Neural progenitor cell (in vitro differentiated cells): Measurements from ENCODE around the gene BTAF1. TPM values are rescaled to one million over a fixed set of nuclear protein-coding genes. Genes with fewer than 3 reads are reported as not detected.

Experiments
- DNase-seq: peaks from one replicate; pipeline ENCODE4 v3.0.0-alpha.2; 2016; ENCODE audit warnings: low spot score
- H2AFZ ChIP-seq: fragments of 200-600 bp; sonication (generic); replicated peaks from 2 replicates; pipeline ENCODE4 v1.6.1; 2016; ENCODE audit warnings: antibody characterized with exemption
- H3F3A ChIP-seq: fragments of 200-600 bp; sonication (generic); 2 replicates; pipeline ENCODE4 v1.6.1; 2016; ENCODE audit warnings: antibody characterized with exemption, low read depth
- H3K27ac ChIP-seq: fragments of 200-600 bp; sonication (generic); 2 replicates; pipeline ENCODE4 v1.5.1; 2016; ENCODE audit warnings: mild to moderate bottlenecking
- H3K27me3 ChIP-seq: fragments of 200-600 bp; sonication (generic); 2 replicates; pipeline ENCODE4 v1.6.1; 2016; ENCODE audit warnings: mild to moderate bottlenecking, moderate library complexity
- H3K36me3 ChIP-seq: fragments of 200-600 bp; sonication (generic); 2 replicates; pipeline ENCODE4 v1.5.1; 2016
- H3K4me1 ChIP-seq: fragments of 200-600 bp; sonication (generic); 2 replicates; pipeline ENCODE4 v1.6.1; 2016; ENCODE audit warnings: mixed run types
- H3K4me2 ChIP-seq: fragments of 200-600 bp; sonication (generic); 2 replicates; pipeline ENCODE4 v1.6.1; 2016
- H3K4me3 ChIP-seq: fragments of 200-600 bp; sonication (generic); 2 replicates; pipeline ENCODE4 v1.5.1; 2016
- H3K79me2 ChIP-seq: fragments of 200-600 bp; sonication (generic); 2 replicates; pipeline ENCODE4 v1.6.1; 2016; ENCODE audit warnings: low read depth
- H3K9ac ChIP-seq: fragments of 200-600 bp; sonication (generic); 2 replicates; pipeline ENCODE4 v1.6.1; 2016
- H3K9me3 ChIP-seq: fragments of 200-600 bp; sonication (generic); 2 replicates; pipeline ENCODE4 v1.5.1; 2016; ENCODE audit warnings: low read depth
- H4K20me1 ChIP-seq: fragments of 200-600 bp; sonication (generic); 2 replicates; pipeline ENCODE4 v1.6.1; 2016; ENCODE audit warnings: low read depth
- H3K27ac Mint-ChIP-seq: 3 replicates; pipeline ENCODE4 v1.8.0; 2021; ENCODE audit warnings: mixed read lengths
- H3K27me3 Mint-ChIP-seq: 2 replicates; pipeline ENCODE4 v1.8.0; 2022; ENCODE audit warnings: low read depth, mild to moderate bottlenecking, inconsistent platforms, moderate library complexity, mixed read lengths; ENCODE audit not compliant: insufficient read depth
- H3K36me3 Mint-ChIP-seq: 3 replicates; pipeline ENCODE4 v1.8.0; 2021; ENCODE audit warnings: mixed read lengths
- H3K4me1 Mint-ChIP-seq: 3 replicates; pipeline ENCODE4 v1.8.0; 2021; ENCODE audit warnings: mixed read lengths
- H3K4me3 Mint-ChIP-seq: 3 replicates; pipeline ENCODE4 v1.8.0; 2021; ENCODE audit warnings: mild to moderate bottlenecking, moderate library complexity, mixed read lengths
- H3K9me3 Mint-ChIP-seq: 3 replicates; pipeline ENCODE4 v1.8.0; 2020; ENCODE audit warnings: mixed read lengths
- CTCF ChIP-seq: fragments of 200-600 bp; sonication (generic); IDR thresholded peaks from 2 replicates; pipeline ENCODE4 v1.5.1; 2017; ENCODE audit warnings: antibody characterized with exemption, mild to moderate bottlenecking
- EZH2 ChIP-seq: fragments of 200-600 bp; sonication (generic); IDR thresholded peaks from 2 replicates; pipeline ENCODE4 v1.6.1; 2017; ENCODE audit warnings: antibody characterized with exemption, mild to moderate bottlenecking, moderate library complexity
- EZH2phosphoT487 ChIP-seq: fragments of 200-600 bp; sonication (generic); IDR thresholded peaks from 2 replicates; pipeline ENCODE4 v1.6.1; 2017; ENCODE audit warnings: antibody characterized with exemption
- total RNA-seq: library from RNA; depleted of rRNA; stranded (reverse); fragments of >200 nt; gene quantifications from 2 replicates; pipeline ENCODE4 v1.2.3, GENCODE V29; 2015; ENCODE audit warnings: low replicate concordance

The BTAF1 gene
- total RNA-seq, 1 donor from 2014 or later = 127 TPM

GRCh38 chr10:91896212-91896756 lies 27.3 kb upstream of the BTAF1 start:
- no peaks in the 10 kb centered on the region for H3K36me3 ChIP-seq
- peaks cover 53% of the 10 kb centered on the region for H3F3A ChIP-seq
- no peak overlapping the region for H3K4me3 ChIP-seq
- H3K9me3 ChIP-seq = no peaks in the 10 kb centered on the region
- no peaks in the 10 kb centered on the region for H3K27me3 ChIP-seq
- H3K79me2 ChIP-seq = no peaks in the 10 kb centered on the region
- H3K27me3 Mint-ChIP-seq = peaks cover 14% of the 10 kb centered on the region
- H3K4me1 Mint-ChIP-seq = peaks cover 38% of the 10 kb centered on the region
- no peaks in the 10 kb centered on the region for H4K20me1 ChIP-seq
- peaks cover 29% of the 10 kb centered on the region for H3K4me1 ChIP-seq
- peaks cover 3% of the 10 kb centered on the region for H3K36me3 Mint-ChIP-seq
- peaks cover 19% of the 10 kb centered on the region for H3K9me3 Mint-ChIP-seq
- H2AFZ ChIP-seq = no peak overlapping the region
- peak overlapping the region; percentile 65 for H3K4me3 Mint-ChIP-seq
- H3K27ac Mint-ChIP-seq = peak overlapping the region; percentile 92
- no peak for TF ChIP-seq CTCF
- no peak for TF ChIP-seq EZH2
- TF ChIP-seq EZH2phosphoT487 = no peak
- no peak overlapping the region for H3K9ac ChIP-seq
- H3K4me2 ChIP-seq = no peak overlapping the region
- H3K27ac ChIP-seq = no peak overlapping the region
- no peak for DNase-seq

DNA sequence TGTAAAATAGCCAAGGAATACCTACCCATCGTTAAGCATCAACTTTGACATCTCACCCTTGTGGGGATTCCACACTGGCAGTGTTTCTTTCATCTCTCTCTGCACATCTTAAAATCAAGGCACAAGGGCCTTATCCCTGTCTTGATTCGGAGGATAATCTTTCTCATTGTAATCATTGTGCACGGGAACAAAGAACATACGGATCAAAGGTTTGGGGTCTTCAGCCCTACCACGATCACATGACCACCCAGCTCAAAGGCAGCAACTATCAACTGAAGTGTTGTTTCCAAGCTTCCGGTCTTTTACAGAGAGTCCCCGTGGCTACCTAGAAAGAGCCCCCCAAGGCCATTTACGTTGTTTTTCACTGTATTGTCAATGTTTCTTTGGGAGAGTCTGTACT lies 26.1 kb upstream of the BTAF1 start:
- Histone ChIP-seq H3F3A (peaks cover 50% of the 10 kb centered on the region), H3K27me3 (no peaks in the 10 kb centered on the region), H3K4me3 (no peak overlapping the region), H3K9me3 (no peaks in the 10 kb centered on the region), H3K27ac (no peak overlapping the region), H2AFZ (no peak overlapping the region), H3K4me2 (peak overlapping the region; percentile 57), H4K20me1 (no peaks in the 10 kb centered on the region), H3K36me3 (no peaks in the 10 kb centered on the region), H3K4me1 (peaks cover 27% of the 10 kb centered on the region), H3K79me2 (no peaks in the 10 kb centered on the region), H3K9ac (no peak overlapping the region)
- DNase-seq = peak; percentile 78
- Mint-ChIP-seq H3K27me3 (peaks cover 14% of the 10 kb centered on the region), H3K27ac (peak overlapping the region; percentile 92), H3K9me3 (peaks cover 19% of the 10 kb centered on the region), H3K36me3 (peaks cover 3% of the 10 kb centered on the region), H3K4me1 (peaks cover 39% of the 10 kb centered on the region), H3K4me3 (peak overlapping the region; percentile 49)
- no peak for TF ChIP-seq EZH2
- TF ChIP-seq EZH2phosphoT487 = no peak

GRCh38 chr10:91901784-91902677 lies 21.5 kb upstream of the BTAF1 start:
- Mint-ChIP-seq H3K9me3 (peaks cover 11% of the 10 kb centered on the region), H3K27ac (peak overlapping the region; percentile 59), H3K4me3 (no peak overlapping the region), H3K27me3 (peaks cover 10% of the 10 kb centered on the region), H3K4me1 (peaks cover 47% of the 10 kb centered on the region), H3K36me3 (peaks cover 26% of the 10 kb centered on the region)
- Histone ChIP-seq H3K4me1 (peaks cover 26% of the 10 kb centered on the region), H3K36me3 (peaks cover 8% of the 10 kb centered on the region), H3K9ac (no peak overlapping the region), H3K4me2 (no peak overlapping the region), H3K27ac (no peak overlapping the region), H4K20me1 (peaks cover 2% of the 10 kb centered on the region), H3K79me2 (peaks cover 11% of the 10 kb centered on the region), H3K4me3 (no peak overlapping the region), H3F3A (peaks cover 56% of the 10 kb centered on the region), H3K9me3 (no peaks in the 10 kb centered on the region), H3K27me3 (no peaks in the 10 kb centered on the region), H2AFZ (no peak overlapping the region)
- DNase-seq = no peak
- no peak for TF ChIP-seq EZH2phosphoT487
- TF ChIP-seq EZH2 = no peak
- TF ChIP-seq CTCF = no peak
